Measurements from ENCODE around the gene SERINC2. TPM values are rescaled to one million over a fixed set of nuclear protein-coding genes. Genes with fewer than 3 reads are reported as not detected.

SERINC2 gene
- total RNA-seq, 1 experiment from 2014 or later = 14.1 TPM

- TF ChIP-seq CTCF (conservative IDR thresholded peaks at IDR 0.05) = no peak
- Histone ChIP-seq H3K79me1 (ENCODE audit: insufficient read depth, low read depth, low read length, poor library complexity, severe bottlenecking) (no peaks in the 10 kb centered on the region), H3K14ac (ENCODE audit: insufficient read depth, low read length) (no peak overlapping the region), H4K8ac (replicated peaks; ENCODE audit: insufficient read length, low read depth, low read length) (no peak overlapping the region), H3K23me2 (ENCODE audit: insufficient read length, low read depth, low read length, poor library complexity, severe bottlenecking) (peaks cover 10% of the 10 kb centered on the region), H4K91ac (ENCODE audit: insufficient read length, low read depth, low read length) (no peak overlapping the region), H3K18ac (ENCODE audit: insufficient read length, low read depth, low read length) (no peak overlapping the region), H3K79me2 (ENCODE audit: insufficient read depth, low read length) (no peaks in the 10 kb centered on the region), H3T11ph (ENCODE audit: low read length) (no peak overlapping the region), H3K27ac (ENCODE audit: insufficient read length, low read depth, low read length) (no peak overlapping the region), H3K4me2 (ENCODE audit: insufficient read depth, insufficient read length, low read length) (no peak overlapping the region), H3K9me3 (ENCODE audit: control insufficient read depth, low read depth, low read length) (no peaks in the 10 kb centered on the region), H2BK120ac (ENCODE audit: low read depth, low read length, poor library complexity, severe bottlenecking) (no peak overlapping the region), H2AK5ac (ENCODE audit: insufficient read length, low read length) (no peak overlapping the region), H2BK20ac (ENCODE audit: low read depth, low read length, poor library complexity, severe bottlenecking) (no peak overlapping the region), H3K27me3 (ENCODE audit: insufficient read depth, low read length) (no peaks in the 10 kb centered on the region), H3K23ac (ENCODE audit: insufficient read length, low read depth, low read length) (no peak overlapping the region), H2BK15ac (ENCODE audit: low read depth, low read length) (no peak overlapping the region), H4K20me1 (ENCODE audit: control insufficient read depth, insufficient read depth, insufficient read length) (no peaks in the 10 kb centered on the region), H2AFZ (ENCODE audit: low read length) (no peak overlapping the region), H2BK5ac (ENCODE audit: insufficient read length, low read length) (no peak overlapping the region), H2BK12ac (ENCODE audit: insufficient read length, low read depth, low read length) (no peak overlapping the region), H3K4me1 (ENCODE audit: insufficient read depth, low read length) (peaks cover 7% of the 10 kb centered on the region; the same call in 1 of the 2 replicates), H3K56ac (ENCODE audit: insufficient read length, low read depth, low read length) (no peak overlapping the region), H3K4ac (ENCODE audit: low read depth, low read length) (no peak overlapping the region), H3K9ac (ENCODE audit: extremely low read depth, insufficient read length, low read length) (no peak overlapping the region), H4K5ac (ENCODE audit: insufficient read length, low read depth, low read length) (no peak overlapping the region)
- no CpG with 5 or more reads among the region's 3 CpGs for WGBS (ENCODE audit: extremely low coverage, insufficient read length, low lambda C conversion rate)
- Mint-ChIP-seq H3K36me3 (ENCODE audit: insufficient read depth in 1 of 3, low read depth in 3 of 3) (no peaks in the 10 kb centered on the region), H3K27ac (no peak overlapping the region), H3K4me3 (no peak overlapping the region), H3K27me3 (ENCODE audit: low read depth) (peaks cover 2% of the 10 kb centered on the region; the same call in 1 of the 2 replicates), H3K4me1 (peaks cover 27 to 38% of the 10 kb centered on the region in 2 experiments), H3K9me3 (no peaks in the 10 kb centered on the region; a peak in 1 of 5 replicates)
- DNase-seq = no peak
Observed at GRCh38 chr1:31377364-31377863, 35.6 kb upstream of the SERINC2 start.
